Common myeloid progenitor, CD34-positive (primary cell): ENCODE data around the gene METTL25.

ENCODE experiments used
- CTCF ChIA-PET: fragments of 350-600 bp; sonication (Branson Sonifier 250); formaldehyde crosslinking; loops from one replicate; lab custom pipeline; 2021; ENCODE audit warnings: antibody characterized with exemption; lab: Charles Lee
- POLR2A ChIA-PET: fragments of 350-600 bp; sonication (Branson Sonifier 250); formaldehyde crosslinking; loops from one replicate; lab custom pipeline; 2021; ENCODE audit warnings: antibody characterized with exemption; lab: Charles Lee
- DNase-seq, 3 donors: peaks; one replicate each; pipeline versions ENCODE4 v3.0.0 to v3.0.0-alpha.2; 2013
- H3K27ac ChIP-seq, 2 experiments: 1 replicate in 1 of 2; 2 replicates in 1 of 2; pipeline ENCODE4 v1.7.0; 2013; ENCODE audit warnings: inconsistent platforms in 2 of 2, low read length in 2 of 2, mild to moderate bottlenecking in 2 of 2, low read depth in 1 of 2, moderate library complexity in 1 of 2; ENCODE audit not compliant: severe bottlenecking in 2 of 2, insufficient read depth in 1 of 2, poor library complexity in 1 of 2
- H3K27me3 ChIP-seq, 5 experiments: replicated peaks in 2 of 5; 1 replicate in 3 of 5; 2 replicates in 2 of 5; pipeline versions ENCODE4 v1.6.1 to v1.7.0; 2013; ENCODE audit warnings: low read length in 4 of 5, mild to moderate bottlenecking in 2 of 5, moderate library complexity in 2 of 5, inconsistent platforms in 1 of 5; ENCODE audit not compliant: insufficient read depth in 5 of 5, control insufficient read depth in 4 of 5
- H3K36me3 ChIP-seq, 4 experiments: 1 replicate in 2 of 4; 2 replicates in 2 of 4; pipeline versions ENCODE4 v1.6.1 to v1.7.0; 2013; ENCODE audit warnings: low read length in 3 of 4, control low read depth in 1 of 4, mild to moderate bottlenecking in 1 of 4; ENCODE audit not compliant: control insufficient read depth in 4 of 4, insufficient read depth in 4 of 4
- H3K4me1 ChIP-seq, 4 experiments: 1 replicate in 3 of 4; 2 replicates in 1 of 4; pipeline versions ENCODE4 v1.6.1 to v1.7.1; 2013; ENCODE audit warnings: low read length in 3 of 4, mild to moderate bottlenecking in 3 of 4, control low read depth in 1 of 4, inconsistent platforms in 1 of 4, moderate library complexity in 1 of 4; ENCODE audit not compliant: control insufficient read depth in 4 of 4, insufficient read depth in 4 of 4; ENCODE audit errors: control extremely low read depth in 1 of 4
- H3K4me3 ChIP-seq, 7 experiments: 1 replicate in 4 of 7; 2 replicates in 3 of 7; pipeline versions ENCODE4 v1.5.1 to v1.7.0; 2013; ENCODE audit warnings: mild to moderate bottlenecking in 7 of 7, low read length in 6 of 7, moderate library complexity in 6 of 7, inconsistent platforms in 2 of 7, low read depth in 2 of 7, control low read depth in 1 of 7; ENCODE audit not compliant: insufficient read depth in 4 of 7, control insufficient read depth in 1 of 7; ENCODE audit errors: extremely low read depth in 1 of 7
- H3K9me3 ChIP-seq, 5 experiments: 1 replicate in 4 of 5; 2 replicates in 1 of 5; pipeline versions ENCODE4 v1.6.1 to v1.7.1; 2013; ENCODE audit warnings: low read length in 4 of 5, mild to moderate bottlenecking in 2 of 5, inconsistent platforms in 1 of 5, low read depth in 1 of 5, moderate library complexity in 1 of 5; ENCODE audit not compliant: control insufficient read depth in 4 of 5, insufficient read depth in 2 of 5; ENCODE audit errors: control extremely low read depth in 1 of 5
- WGBS: methylation state at CpG from one replicate; pipeline ENCODE4 v1.1.5; 2013; ENCODE audit not compliant: insufficient coverage; 5-methylcytosine and 5-hydroxymethylcytosine counted together

Gene METTL25

GRCh38 chr12:82414926-82415325 is 56.6 kb downstream of the METTL25 start:
- H3K27me3 ChIP-seq = no peaks in the 10 kb centered on the region
- ChIA-PET CTCF (no interaction called here), POLR2A (no interaction called here)
- no peaks in the 10 kb centered on the region for H3K36me3 ChIP-seq
- H3K4me3 ChIP-seq = no peak overlapping the region
- no peak for DNase-seq
- no peaks in the 10 kb centered on the region for H3K4me1 ChIP-seq
- WGBS = no CpG with 5 or more reads among the region's 1 CpG
- no peak overlapping the region for H3K27ac ChIP-seq
- H3K9me3 ChIP-seq = peaks cover 0 to 3% (median 0%) of the 10 kb centered on the region in 5 experiments

GRCh38 chr12:82415402-82415801 is 57.1 kb downstream of the METTL25 start:
- no peaks in the 10 kb centered on the region for H3K4me1 ChIP-seq
- CTCF ChIA-PET = no interaction called here
- H3K9me3 ChIP-seq = peaks cover 0 to 5% (median 0%) of the 10 kb centered on the region in 5 experiments
- no CpG with 5 or more reads among the region's 3 CpGs for WGBS
- H3K4me3 ChIP-seq = no peak overlapping the region
- no peak for DNase-seq
- H3K27me3 ChIP-seq = no peaks in the 10 kb centered on the region
- H3K36me3 ChIP-seq = no peaks in the 10 kb centered on the region
- H3K27ac ChIP-seq = no peak overlapping the region
- POLR2A ChIA-PET = no interaction called here

GRCh38 chr12:82425241-82425640 is 66.9 kb downstream of the METTL25 start:
- Histone ChIP-seq H3K9me3 (peaks cover 0 to under 1% (median 0%) of the 10 kb centered on the region in 5 experiments), H3K4me3 (no peak overlapping the region), H3K27me3 (no peaks in the 10 kb centered on the region), H3K4me1 (peaks cover 0 to 2% (median 0%) of the 10 kb centered on the region in 4 experiments), H3K27ac (no peak overlapping the region), H3K36me3 (no peaks in the 10 kb centered on the region)
- peak in 1 of 3 donors; percentile 1 for DNase-seq
- 71% methylated on average over 2 of the region's 2 CpGs for WGBS
- POLR2A ChIA-PET = no interaction called here
- CTCF ChIA-PET = no interaction called here

- DNase-seq = no peak
- Histone ChIP-seq H3K27ac (no peak overlapping the region), H3K4me3 (no peak overlapping the region), H3K9me3 (no peaks in the 10 kb centered on the region), H3K4me1 (peaks cover 0 to 2% (median 0%) of the 10 kb centered on the region in 4 experiments), H3K27me3 (no peaks in the 10 kb centered on the region), H3K36me3 (no peaks in the 10 kb centered on the region)
- 64% methylated on average over 4 of the region's 4 CpGs for WGBS
- ChIA-PET CTCF (no interaction called here), POLR2A (no interaction called here)
Measured at GRCh38 chr12:82426081-82426480, 67.8 kb downstream of the METTL25 start.

GRCh38 chr12:82426586-82426985 is 68.3 kb downstream of the METTL25 start:
- H3K36me3 ChIP-seq = no peaks in the 10 kb centered on the region
- no peak for DNase-seq
- no peak overlapping the region for H3K4me3 ChIP-seq
- H3K9me3 ChIP-seq = no peaks in the 10 kb centered on the region
- CTCF ChIA-PET = no interaction called here
- no peak overlapping the region for H3K27ac ChIP-seq
- peaks cover 0 to 2% (median 0%) of the 10 kb centered on the region in 4 experiments for H3K4me1 ChIP-seq
- WGBS = 92% methylated on average over 1 of the region's 2 CpGs
- POLR2A ChIA-PET = no interaction called here
- no peaks in the 10 kb centered on the region for H3K27me3 ChIP-seq

- CTCF ChIA-PET = no interaction called here
- POLR2A ChIA-PET = no interaction called here
Measured at GRCh38 chr12:82430541-82431145, 72.3 kb downstream of the METTL25 start.

GRCh38 chr12:82434392-82434911 is 76.1 kb downstream of the METTL25 start:
- H3K9me3 ChIP-seq = no peaks in the 10 kb centered on the region
- no peak overlapping the region for H3K27ac ChIP-seq
- ChIA-PET CTCF (no interaction called here), POLR2A (no interaction called here)
- no peaks in the 10 kb centered on the region for H3K36me3 ChIP-seq
- H3K27me3 ChIP-seq = no peaks in the 10 kb centered on the region
- no CpG with 5 or more reads among the region's 2 CpGs for WGBS
- H3K4me1 ChIP-seq = no peaks in the 10 kb centered on the region
- no peak overlapping the region for H3K4me3 ChIP-seq
- no peak for DNase-seq

More at GRCh38 chr12:82430541-82431145, 72.3 kb downstream of the METTL25 start:
- no peak overlapping the region for H3K27ac ChIP-seq
- no peaks in the 10 kb centered on the region for H3K27me3 ChIP-seq
- no peak for DNase-seq
- no peaks in the 10 kb centered on the region for H3K9me3 ChIP-seq
- no peaks in the 10 kb centered on the region for H3K4me1 ChIP-seq
- no peak overlapping the region for H3K4me3 ChIP-seq
- WGBS = no CpG with 5 or more reads among the region's 3 CpGs
- no peaks in the 10 kb centered on the region for H3K36me3 ChIP-seq
